ENCODE data around the gene S1PR2. TPM values are rescaled to one million over a fixed set of nuclear protein-coding genes. Genes with fewer than 3 reads are reported as not detected.

Gene S1PR2
- total and polyA plus RNA-seq, 9 of the 15 experiments (the other 6 are each of a cell fraction or from before 2014, with no cell fraction given), result 1.5 to 3.9 (median 2.0) TPM

GRCh38 chr19:10230861-10231611 lies at the start of gene S1PR2 (continued):
- TF ChIP-seq ZNF395 (CRISPR knock-in tag; IDR thresholded peaks at IDR 0.05) (0 out of 2 replicates have a peak, but pooled peaks have one; percentile 73), PHF8 (IDR thresholded peaks at IDR 0.05; ENCODE audit: borderline replicate concordance, low read length) (peak; percentile 76; the same call in 1 of the 2 replicates), E2F6 (IDR thresholded peaks at IDR 0.05; ENCODE audit: borderline replicate concordance in 1 of 2, extremely low read depth in 1 of 2, insufficient read depth in 1 of 2, insufficient read length in 1 of 2, low read depth in 1 of 2, low read length in 1 of 2, poor library complexity in 1 of 2, severe bottlenecking in 1 of 2) (peak in 1 of 2 experiments; percentile 66), ETV6 (IDR thresholded peaks at IDR 0.05; ENCODE audit: borderline replicate concordance in 1 of 2, low read depth in 2 of 2, low read length in 1 of 2) (no peak), ETV6 (CRISPR knock-in tag; IDR thresholded peaks at IDR 0.05; ENCODE audit: borderline replicate concordance) (no peak), RBFOX2 (IDR thresholded peaks at IDR 0.05; ENCODE audit: low read depth, low read length) (peak; percentile 79), ZBTB7A (IDR thresholded peaks at IDR 0.05; ENCODE audit: borderline replicate concordance, control insufficient read depth, low read depth, low read length) (peak; percentile 61; the same call in 1 of the 2 replicates), POLR2AphosphoS5 (IDR thresholded peaks at IDR 0.05; ENCODE audit: control insufficient read depth, insufficient read depth, low read depth, low read length) (peak; percentile 53), YY1 (IDR thresholded peaks at IDR 0.05; ENCODE audit: borderline replicate concordance in 1 of 3, control insufficient read depth in 1 of 3, extremely low read depth in 1 of 3, insufficient read depth in 3 of 3, insufficient read length in 1 of 3, insufficient replicate concordance in 2 of 3, low read depth in 1 of 3, low read length in 2 of 3) (peak in 1 of 3 experiments; percentile 37), SUPT5H (IDR thresholded peaks at IDR 0.05) (peak; percentile 57), ZNF740 (CRISPR knock-in tag; IDR thresholded peaks at IDR 0.05) (peak; percentile 95), ZNF740 (tag; IDR thresholded peaks at IDR 0.05) (peak in 1 of 2 experiments; percentile 90; a peak in 2 of 4 replicates), ZNF311 (CRISPR knock-in tag; IDR thresholded peaks at IDR 0.05) (no peak)

Data from K562 (cell line).